Fibroblast of pulmonary artery (primary cell): ENCODE data around the gene DEPP1.

Experiments used
- DNase-seq: peaks from one replicate; pipeline ENCODE4 v3.0.0-alpha.2; 2010; ENCODE audit warnings: low read depth
- H3K4me3 ChIP-seq: replicated peaks from 2 replicates; pipeline ENCODE4 v1.5.1; 2011; ENCODE audit warnings: low read depth, mild to moderate bottlenecking, control low read depth, low read length, moderate library complexity
- TF ChIP-seq, protein P1 (sequence below): IDR thresholded peaks from 2 replicates; pipeline ENCODE4 v1.5.1; 2011; ENCODE audit warnings: mild to moderate bottlenecking, control low read depth, low read length, inconsistent platforms; ENCODE audit errors: missing control alignments

Gene DEPP1

DNA sequence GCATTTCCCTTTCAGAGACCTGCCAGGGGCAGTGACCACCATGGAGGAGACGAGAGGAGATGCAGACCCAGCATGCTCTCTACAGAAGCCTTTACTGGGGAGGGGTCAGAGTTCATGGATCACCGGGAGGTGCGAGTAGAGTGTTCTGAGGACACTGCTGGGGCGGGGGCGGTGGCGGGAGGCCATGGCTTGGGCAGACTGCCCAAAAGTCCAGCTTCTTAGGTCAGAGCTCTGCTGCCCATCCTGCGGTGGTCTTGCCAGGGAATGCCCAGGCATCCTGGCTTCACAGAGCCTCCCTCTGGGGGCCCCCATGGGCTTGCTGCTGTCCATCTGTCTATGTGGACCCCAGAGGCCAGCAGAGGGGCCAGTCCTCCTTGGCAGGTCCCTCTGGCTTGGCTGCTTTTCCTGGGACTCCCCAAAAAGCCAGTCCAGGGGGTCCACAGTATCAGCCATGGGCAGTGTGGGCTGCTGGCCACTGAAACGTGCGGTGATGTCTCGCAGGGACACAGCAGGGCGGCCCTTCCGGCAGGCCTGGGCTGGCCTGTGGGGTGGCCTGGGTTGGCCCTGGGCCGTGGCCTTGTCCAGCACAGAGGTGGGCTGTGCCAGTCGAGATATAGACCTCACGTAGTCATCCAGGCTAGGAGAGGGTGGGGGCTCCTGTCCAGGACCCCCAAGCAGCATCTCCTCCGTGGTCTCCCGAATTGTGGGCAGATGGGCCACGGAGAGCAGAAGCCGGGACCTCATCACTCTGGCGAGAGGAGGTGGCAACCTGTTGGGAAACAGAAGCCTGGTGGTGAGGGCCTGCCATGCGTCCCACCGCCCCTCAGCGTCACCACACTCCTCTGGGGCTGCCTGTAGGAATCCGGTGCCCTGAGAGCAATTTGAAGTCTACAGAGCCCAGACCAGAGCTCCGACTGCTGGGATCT lies 1.1 kb downstream of the DEPP1 start:
- TF ChIP-seq, protein P1, sequence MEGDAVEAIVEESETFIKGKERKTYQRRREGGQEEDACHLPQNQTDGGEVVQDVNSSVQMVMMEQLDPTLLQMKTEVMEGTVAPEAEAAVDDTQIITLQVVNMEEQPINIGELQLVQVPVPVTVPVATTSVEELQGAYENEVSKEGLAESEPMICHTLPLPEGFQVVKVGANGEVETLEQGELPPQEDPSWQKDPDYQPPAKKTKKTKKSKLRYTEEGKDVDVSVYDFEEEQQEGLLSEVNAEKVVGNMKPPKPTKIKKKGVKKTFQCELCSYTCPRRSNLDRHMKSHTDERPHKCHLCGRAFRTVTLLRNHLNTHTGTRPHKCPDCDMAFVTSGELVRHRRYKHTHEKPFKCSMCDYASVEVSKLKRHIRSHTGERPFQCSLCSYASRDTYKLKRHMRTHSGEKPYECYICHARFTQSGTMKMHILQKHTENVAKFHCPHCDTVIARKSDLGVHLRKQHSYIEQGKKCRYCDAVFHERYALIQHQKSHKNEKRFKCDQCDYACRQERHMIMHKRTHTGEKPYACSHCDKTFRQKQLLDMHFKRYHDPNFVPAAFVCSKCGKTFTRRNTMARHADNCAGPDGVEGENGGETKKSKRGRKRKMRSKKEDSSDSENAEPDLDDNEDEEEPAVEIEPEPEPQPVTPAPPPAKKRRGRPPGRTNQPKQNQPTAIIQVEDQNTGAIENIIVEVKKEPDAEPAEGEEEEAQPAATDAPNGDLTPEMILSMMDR, result no peak
- peak overlapping the region; percentile 62 for H3K4me3 ChIP-seq
- peak; percentile 24 for DNase-seq

DNA sequence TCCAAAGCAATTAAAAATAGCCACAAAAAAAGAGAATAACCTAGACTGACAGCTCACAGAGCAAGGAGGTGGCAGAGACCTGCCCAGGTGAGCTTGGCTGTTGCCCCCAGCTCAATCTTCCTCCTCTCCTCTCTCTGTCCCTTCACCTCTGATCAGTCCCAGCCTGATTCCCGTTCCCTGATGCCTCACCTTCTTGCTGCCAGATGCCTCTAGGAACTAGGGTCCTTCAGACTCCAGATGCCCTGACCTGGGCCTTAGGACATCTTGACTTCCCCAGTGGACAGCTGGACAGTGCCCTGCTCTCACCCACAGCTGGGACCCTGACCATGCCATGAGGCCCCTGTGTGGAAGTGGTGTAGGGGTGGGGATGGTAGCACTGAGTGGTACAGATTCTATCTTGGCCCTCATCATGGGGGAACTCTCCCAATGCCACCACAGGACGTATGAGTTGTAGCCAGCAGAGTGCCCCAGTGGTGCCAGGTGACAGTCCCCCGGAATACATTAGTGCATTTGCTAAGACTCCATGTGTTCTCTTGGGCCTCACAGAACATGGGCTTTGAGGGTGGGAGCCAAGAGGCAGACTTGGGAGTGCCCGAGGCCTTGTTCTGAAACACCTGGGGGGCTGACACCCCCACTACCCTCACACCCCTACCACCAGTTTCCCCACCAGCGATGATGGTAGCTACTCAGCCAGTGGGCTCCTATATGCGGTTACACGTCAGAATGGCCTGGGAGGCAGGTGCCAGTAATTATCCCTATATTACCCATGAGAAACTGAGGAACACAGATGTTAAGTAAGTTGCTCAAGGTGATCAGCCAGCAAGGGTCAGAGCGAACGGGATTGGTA lies 2.0 kb downstream of the DEPP1 start:
- DNase-seq, result peak; percentile 42
- TF ChIP-seq, protein P1, result no peak
- peak overlapping the region; percentile 62 for H3K4me3 ChIP-seq

- DNase-seq, result peak; percentile 82
- TF ChIP-seq, protein P1, result no peak
- H3K4me3 ChIP-seq, result peak overlapping the region; percentile 62
Measured at GRCh38 chr10:44975431-44976331, 2.9 kb downstream of the DEPP1 start.

DNA sequence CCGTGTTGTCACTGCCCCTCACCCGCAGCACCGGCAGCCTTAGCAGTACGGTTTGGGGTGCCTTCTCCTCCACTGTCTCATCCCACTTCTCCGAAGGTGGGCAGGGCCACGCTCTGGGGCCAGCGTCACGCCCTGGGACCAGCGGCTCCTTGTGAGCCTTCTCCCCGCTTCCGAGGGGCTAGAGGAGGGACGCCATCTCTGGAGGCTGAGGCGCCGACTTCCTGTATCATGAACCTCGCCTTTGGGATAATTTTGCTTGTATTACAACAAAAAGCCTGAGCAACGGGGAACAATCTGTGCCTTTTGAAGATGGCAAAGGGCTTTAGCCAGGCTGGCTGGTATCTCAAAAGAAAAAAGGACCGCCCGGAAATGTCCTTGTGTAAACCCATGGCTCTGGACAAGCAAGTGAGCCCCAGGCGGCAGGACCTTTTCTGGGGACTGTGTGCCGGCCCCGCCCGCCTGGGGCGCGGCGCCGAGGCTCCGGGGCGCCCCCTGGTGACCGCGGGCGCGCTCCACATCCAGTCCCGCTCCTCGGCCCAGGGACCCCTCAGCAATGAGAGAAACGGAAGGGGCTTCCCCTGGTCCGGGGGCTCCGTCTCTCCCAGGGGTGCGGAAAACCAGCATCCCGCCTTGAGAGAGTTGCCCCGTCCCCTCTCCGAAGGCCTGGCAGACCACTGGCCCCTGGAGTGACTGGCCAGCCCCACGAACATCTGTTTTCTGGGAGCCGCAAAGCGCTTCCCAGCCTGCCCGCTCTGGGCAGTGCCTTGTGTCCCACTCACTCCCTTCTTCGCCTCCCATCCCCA lies 3.8 kb downstream of the DEPP1 start:
- peak; percentile 57 for DNase-seq
- H3K4me3 ChIP-seq, result peak overlapping the region; percentile 42
- TF ChIP-seq, protein P1, result peak; percentile 34

DNA sequence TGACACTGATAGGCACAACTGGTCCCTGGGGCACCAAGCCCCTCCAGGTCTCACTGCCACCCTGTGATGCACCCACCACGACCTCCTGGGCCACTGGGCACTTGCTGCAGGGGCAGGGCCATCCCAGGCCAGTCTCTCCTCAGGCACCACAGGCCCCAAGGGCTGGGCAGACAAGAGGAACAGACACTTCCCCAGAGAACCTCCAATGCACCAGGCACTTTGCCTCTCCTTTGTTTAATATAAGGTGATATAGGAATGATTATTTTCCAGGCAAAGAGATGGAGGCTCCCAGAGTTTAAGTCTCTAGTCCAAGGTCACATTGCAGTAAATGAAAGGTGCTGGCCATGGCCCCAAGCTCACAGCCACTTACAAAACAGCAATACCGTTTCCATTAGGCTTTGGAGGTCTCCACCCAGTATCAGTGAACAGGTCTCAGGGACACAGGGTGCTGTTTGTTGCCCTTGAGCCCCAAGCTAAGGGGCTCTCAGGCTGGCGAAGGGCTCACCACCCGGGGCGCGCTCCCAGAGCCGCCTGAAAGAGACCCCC lies 4.5 kb downstream of the DEPP1 start:
- DNase-seq, result no peak
- TF ChIP-seq, protein P1, result no peak
- peak overlapping the region; percentile 42 for H3K4me3 ChIP-seq
